Measurements from ENCODE around the gene THOC1. TPM values are rescaled to one million over a fixed set of nuclear protein-coding genes. Genes with fewer than 3 reads are reported as not detected.

Gene THOC1
- total and polyA plus RNA-seq, 12 donors, result 7.7 to 64.3 (median 10.0) TPM

- Histone ChIP-seq H3K36me3 (no peaks in the 10 kb centered on the region), H3K4me1 (peaks cover 0 to 11% (median 0%) of the 10 kb centered on the region in 9 donors), H3K27ac (no peak overlapping the region), H3K27me3 (peaks cover 0 to 11% (median 0%) of the 10 kb centered on the region in 7 donors), H3K9me3 (no peaks in the 10 kb centered on the region), H3K4me3 (no peak overlapping the region)
- 72 to 79% methylated on average over 6 of the region's 6 CpGs for WGBS, 2 donors
- intact Hi-C loops (cut with DNase I), result loop anchor here in 8 of 10 donors (2.0 to 10.0 kb wide), 4 partner anchors 329 to 549 kb away; no protein-coding TSS in a partner anchor
- no peak for DNase-seq
- no peak for ATAC-seq
- TF ChIP-seq CTCF (IDR thresholded peaks at IDR 0.05), result no peak
Measured at GRCh38 chr18:285817-286216, 18.0 kb upstream of the THOC1 start.

GRCh38 chr18:275486-275885 is 7.6 kb upstream of the THOC1 start:
- peaks cover 0 to 18% (median 4%) of the 10 kb centered on the region in 11 donors for H3K9me3 ChIP-seq
- no peak for DNase-seq
- peak in 1 of 8 donors; percentile 55 for ATAC-seq
- intact Hi-C loops (cut with DNase I), result loop anchor here in 2 of 10 donors (10.0 kb wide), 2 partner anchors 539 to 559 kb away; partner anchors contain the start of gene YES1 (in 1 of the 2)
- 67 to 78% methylated on average over 2 of the region's 2 CpGs for WGBS, 2 donors
- no peaks in the 10 kb centered on the region for H3K4me1 ChIP-seq
- H3K27me3 ChIP-seq, result peaks cover 0 to under 1% (median 0%) of the 10 kb centered on the region in 7 donors
- H3K4me3 ChIP-seq, result no peak overlapping the region
- no peak overlapping the region for H3K27ac ChIP-seq
- no peaks in the 10 kb centered on the region for H3K36me3 ChIP-seq
- TF ChIP-seq CTCF (IDR thresholded peaks at IDR 0.05), result no peak

- Histone ChIP-seq H3K4me3 (no peak overlapping the region), H3K9me3 (peaks cover 0 to 18% (median 4%) of the 10 kb centered on the region in 11 donors), H3K4me1 (peaks cover 0 to 4% (median 2%) of the 10 kb centered on the region in 9 donors), H3K36me3 (no peaks in the 10 kb centered on the region), H3K27me3 (no peaks in the 10 kb centered on the region), H3K27ac (no peak overlapping the region)
- ATAC-seq, result no peak
- WGBS, 2 donors, result 90 to 91% methylated on average over 8 of the region's 8 CpGs
- no peak for TF ChIP-seq CTCF (IDR thresholded peaks at IDR 0.05)
- no peak for DNase-seq
- intact Hi-C loops (cut with DNase I), result loop anchor here in 2 of 10 donors (10.0 kb wide), 2 partner anchors 540 to 560 kb away; partner anchors contain the start of gene YES1 (in 1 of the 2)
Measured at GRCh38 chr18:274313-274712, 6.5 kb upstream of the THOC1 start.

- no peak for TF ChIP-seq CTCF (IDR thresholded peaks at IDR 0.05)
- Histone ChIP-seq H3K9me3 (peaks cover 0 to 10% (median 4%) of the 10 kb centered on the region in 11 donors), H3K27ac (no peak overlapping the region), H3K36me3 (no peaks in the 10 kb centered on the region), H3K27me3 (no peaks in the 10 kb centered on the region), H3K4me3 (no peak overlapping the region), H3K4me1 (peaks cover 0 to 12% (median 10%) of the 10 kb centered on the region in 9 donors)
- intact Hi-C loops (cut with DNase I), result loop anchor here in 2 of 10 donors (10.0 kb wide), 2 partner anchors 541 to 561 kb away; partner anchors contain the start of gene YES1 (in 1 of the 2)
- 93 to 95% methylated on average over 3 of the region's 3 CpGs for WGBS, 2 donors
- DNase-seq (no peak), ATAC-seq (no peak)
Measured at GRCh38 chr18:273525-273924, 5.7 kb upstream of the THOC1 start.
